GM23248 (cell line): Measurements from ENCODE around the gene MSX1. TPM values are rescaled to one million over a fixed set of nuclear protein-coding genes. Genes with fewer than 3 reads are reported as not detected.

Experiments
- DNase-seq: peaks from one replicate; pipeline ENCODE4 v3.0.0-alpha.2; 2015
- H2AFZ ChIP-seq: fragments of 200-600 bp; sonication (generic); 2 replicates; pipeline ENCODE4 v1.6.1; 2016; ENCODE audit warnings: antibody characterized with exemption
- H3F3A ChIP-seq: fragments of 200-600 bp; sonication (generic); 2 replicates; pipeline ENCODE4 v1.6.1; 2016; ENCODE audit warnings: mild to moderate bottlenecking, antibody characterized with exemption, mixed run types; ENCODE audit not compliant: insufficient read depth
- H3K27ac ChIP-seq: fragments of 200-600 bp; sonication (generic); 2 replicates; pipeline ENCODE4 v1.5.1; 2016; ENCODE audit warnings: mild to moderate bottlenecking
- H3K27me3 ChIP-seq: fragments of 200-600 bp; sonication (generic); replicated peaks from 2 replicates; pipeline ENCODE4 v1.6.1; 2016; ENCODE audit warnings: mild to moderate bottlenecking; ENCODE audit not compliant: insufficient read depth
- H3K36me3 ChIP-seq: fragments of 200-600 bp; sonication (generic); 2 replicates; pipeline ENCODE4 v1.6.1; 2016; ENCODE audit warnings: low read depth, mild to moderate bottlenecking
- H3K4me1 ChIP-seq: fragments of 200-600 bp; sonication (generic); 2 replicates; pipeline ENCODE4 v1.6.1; 2016; ENCODE audit warnings: mild to moderate bottlenecking; ENCODE audit not compliant: insufficient read depth
- H3K4me2 ChIP-seq: fragments of 200-600 bp; sonication (generic); one replicate; pipeline ENCODE4 v1.6.1; 2016; ENCODE audit warnings: mild to moderate bottlenecking; ENCODE audit not compliant: unreplicated experiment
- H3K4me3 ChIP-seq: fragments of 200-600 bp; sonication (generic); 2 replicates; pipeline ENCODE4 v1.5.1; 2016; ENCODE audit warnings: mild to moderate bottlenecking
- H3K79me2 ChIP-seq: fragments of 200-600 bp; sonication (generic); 2 replicates; pipeline ENCODE4 v1.6.1; 2016; ENCODE audit warnings: mild to moderate bottlenecking; ENCODE audit not compliant: insufficient read depth
- H3K9ac ChIP-seq: fragments of 200-600 bp; sonication (generic); 2 replicates; pipeline ENCODE4 v1.6.1; 2016; ENCODE audit warnings: mild to moderate bottlenecking
- H3K9me2 ChIP-seq: fragments of 200-600 bp; sonication (generic); 2 replicates; pipeline ENCODE4 v1.6.1; 2016; ENCODE audit warnings: mixed run types, mild to moderate bottlenecking, moderate library complexity; ENCODE audit not compliant: insufficient read depth
- H3K9me3 ChIP-seq: fragments of 200-600 bp; sonication (generic); one replicate; pipeline ENCODE4 v1.6.1; 2017; ENCODE audit warnings: low read depth
- H4K20me1 ChIP-seq: fragments of 200-600 bp; sonication (generic); 2 replicates; pipeline ENCODE4 v1.6.0; 2016; ENCODE audit not compliant: insufficient read depth
- EZH2 ChIP-seq: fragments of 200-600 bp; sonication (generic); IDR thresholded peaks from 2 replicates; pipeline ENCODE4 v1.6.1; 2018; ENCODE audit warnings: antibody characterized with exemption, mild to moderate bottlenecking; ENCODE audit not compliant: insufficient read depth, poor library complexity, severe bottlenecking
- EZH2phosphoT487 ChIP-seq: fragments of 200-600 bp; sonication (generic); IDR thresholded peaks from 2 replicates; pipeline ENCODE4 v1.6.1; 2018; ENCODE audit warnings: antibody characterized with exemption, moderate library complexity, mild to moderate bottlenecking, low read depth; ENCODE audit not compliant: insufficient read depth
- WGBS, 2 experiments: methylation state at CpG; one replicate each; pipeline ENCODE4 v1.1.6; 2015 to 2017; ENCODE audit warnings: low lambda C conversion rate in 2 of 2, low coverage in 1 of 2; ENCODE audit errors: missing lambda C conversion rate in 2 of 2; 5-methylcytosine and 5-hydroxymethylcytosine counted together
- in situ Hi-C: fragments of 300-500 bp; cut with MboI; formaldehyde crosslinking; loops from 2 replicates; pipeline ENCODE4 v1.15.0; 2020
- polyA plus RNA-seq: library from polyadenylated mRNA; unstranded; fragments of >200 nt; fragmentation: Nextera tagmentation; extraction: Ambion mirVana; gene quantifications from 2 replicates; pipeline ENCODE4 v1.2.1, GENCODE V29; 2016
- total RNA-seq: library from RNA; depleted of rRNA; stranded (reverse); fragments of >200 nt; shearing (Covaris generic); gene quantifications from 2 replicates; pipeline ENCODE4 v1.2.3, GENCODE V29; 2014

The MSX1 gene
- total and polyA plus RNA-seq, 2 experiments from 2014 or later = 17.2 to 32.1 TPM

- in situ Hi-C loops = no loop called here
- Histone ChIP-seq H2AFZ (peak overlapping the region; percentile 92), H3K79me2 (no peaks in the 10 kb centered on the region), H3K36me3 (no peaks in the 10 kb centered on the region), H3K9me3 (no peaks in the 10 kb centered on the region), H3K9ac (peak overlapping the region; percentile 82), H3K4me2 (peak overlapping the region; percentile 88), H3K27ac (peak overlapping the region; percentile 91), H3K4me3 (peak overlapping the region; percentile 68; the same call in 1 of the 2 replicates), H4K20me1 (no peaks in the 10 kb centered on the region), H3K9me2 (no peaks in the 10 kb centered on the region), H3F3A (peaks cover 11% of the 10 kb centered on the region; the same call in 1 of the 2 replicates), H3K27me3 (no peaks in the 10 kb centered on the region), H3K4me1 (peaks cover 8% of the 10 kb centered on the region; the same call in 1 of the 2 replicates)
- DNase-seq = no peak
- TF ChIP-seq EZH2phosphoT487 (no peak), EZH2 (no peak)
- WGBS, 2 experiments = 78 to 79% methylated on average over 4 to 7 of the region's 7 CpGs
Measured at GRCh38 chr4:4851906-4852305, 7.6 kb upstream of the MSX1 start.

GRCh38 chr4:4852591-4853362 is 6.7 kb upstream of the MSX1 start:
- no peak for TF ChIP-seq EZH2phosphoT487
- TF ChIP-seq EZH2 = no peak
- peak; percentile 95 for DNase-seq
- Histone ChIP-seq H3K4me3 (peak overlapping the region; percentile 68), H3F3A (peaks cover 11% of the 10 kb centered on the region; the same call in 1 of the 2 replicates), H3K4me1 (peaks cover 8% of the 10 kb centered on the region; the same call in 1 of the 2 replicates), H3K27ac (peak overlapping the region; percentile 91), H2AFZ (peak overlapping the region; percentile 92), H4K20me1 (no peaks in the 10 kb centered on the region), H3K9me3 (no peaks in the 10 kb centered on the region), H3K36me3 (no peaks in the 10 kb centered on the region), H3K27me3 (no peaks in the 10 kb centered on the region), H3K9me2 (no peaks in the 10 kb centered on the region), H3K4me2 (peak overlapping the region; percentile 88), H3K9ac (peak overlapping the region; percentile 82), H3K79me2 (no peaks in the 10 kb centered on the region)
- in situ Hi-C loops = no loop called here
- 1% methylated on average over 40 of the region's 42 CpGs for WGBS, 2 experiments

GRCh38 chr4:4853371-4853823 is 6.1 kb upstream of the MSX1 start:
- Histone ChIP-seq H4K20me1 (no peaks in the 10 kb centered on the region), H3K79me2 (no peaks in the 10 kb centered on the region), H3K9ac (peak overlapping the region; percentile 82), H3K4me2 (peak overlapping the region; percentile 88), H3K4me3 (peak overlapping the region; percentile 68), H3K9me3 (no peaks in the 10 kb centered on the region), H3K27ac (peak overlapping the region; percentile 91), H3F3A (peaks cover 11% of the 10 kb centered on the region; the same call in 1 of the 2 replicates), H3K4me1 (peaks cover 8% of the 10 kb centered on the region; the same call in 1 of the 2 replicates), H2AFZ (peak overlapping the region; percentile 92), H3K9me2 (no peaks in the 10 kb centered on the region), H3K36me3 (no peaks in the 10 kb centered on the region), H3K27me3 (no peaks in the 10 kb centered on the region)
- in situ Hi-C loops = no loop called here
- 4 to 5% methylated on average over 26 of the region's 26 CpGs for WGBS, 2 experiments
- DNase-seq = peak; percentile 50
- TF ChIP-seq EZH2 (no peak), EZH2phosphoT487 (no peak)

- peak overlapping the region; percentile 68 for H3K4me3 ChIP-seq
- no peaks in the 10 kb centered on the region for H3K9me3 ChIP-seq
- no peaks in the 10 kb centered on the region for H3K36me3 ChIP-seq
- in situ Hi-C loops = no loop called here
- no peaks in the 10 kb centered on the region for H3K27me3 ChIP-seq
- H4K20me1 ChIP-seq = no peaks in the 10 kb centered on the region
- H3K9ac ChIP-seq = peak overlapping the region; percentile 82
- no peak for DNase-seq
- WGBS, 2 experiments = 80 to 81% methylated on average over 24 of the region's 24 CpGs
- peak overlapping the region; percentile 92 for H2AFZ ChIP-seq
- H3K4me1 ChIP-seq = peaks cover 12% of the 10 kb centered on the region
- H3K9me2 ChIP-seq = no peaks in the 10 kb centered on the region
- peak overlapping the region; percentile 88 for H3K4me2 ChIP-seq
- no peak for TF ChIP-seq EZH2phosphoT487
- TF ChIP-seq EZH2 = no peak
- peak overlapping the region; percentile 91 for H3K27ac ChIP-seq
- no peaks in the 10 kb centered on the region for H3K79me2 ChIP-seq
- peaks cover 11% of the 10 kb centered on the region; the same call in 1 of the 2 replicates for H3F3A ChIP-seq
Measured at GRCh38 chr4:4853921-4854648, 5.4 kb upstream of the MSX1 start.
